Karpas-422 (cell line): ENCODE measurements around the gene TFDP1. TPM values are rescaled to one million over a fixed set of nuclear protein-coding genes. Genes with fewer than 3 reads are reported as not detected.

Experiments
- DNase-seq: peaks from one replicate; pipeline ENCODE4 v3.0.0-alpha.2; 2015
- H2AFZ ChIP-seq: fragments of 200-600 bp; sonication (generic); 2 replicates; pipeline ENCODE4 v1.6.1; 2014; ENCODE audit warnings: antibody characterized with exemption, low read length, mixed read lengths
- H3K27ac ChIP-seq: fragments of 200-600 bp; sonication (generic); 2 replicates; pipeline ENCODE4 v1.5.1; 2014; ENCODE audit warnings: mild to moderate bottlenecking, low read length, moderate library complexity
- H3K27me3 ChIP-seq: fragments of 200-600 bp; sonication (generic); 2 replicates; pipeline ENCODE4 v1.6.1; 2014; ENCODE audit warnings: low read length, mixed read lengths
- H3K36me3 ChIP-seq: fragments of 200-600 bp; sonication (generic); 2 replicates; pipeline ENCODE4 v1.6.1; 2014; ENCODE audit warnings: low read length, mixed read lengths; ENCODE audit not compliant: insufficient read depth
- H3K4me1 ChIP-seq: fragments of 200-600 bp; sonication (generic); 2 replicates; pipeline ENCODE4 v1.6.1; 2014; ENCODE audit warnings: mild to moderate bottlenecking, low read length, mixed read lengths
- H3K4me2 ChIP-seq: fragments of 200-600 bp; sonication (generic); 2 replicates; pipeline ENCODE4 v1.6.1; 2014; ENCODE audit warnings: low read length, low read depth, mild to moderate bottlenecking; ENCODE audit not compliant: poor library complexity, severe bottlenecking
- H3K4me3 ChIP-seq: fragments of 200-600 bp; sonication (generic); 2 replicates; pipeline ENCODE4 v1.5.1; 2014; ENCODE audit warnings: mild to moderate bottlenecking, antibody characterized with exemption, low read length, mixed read lengths
- H3K79me2 ChIP-seq: fragments of 200-600 bp; sonication (generic); 2 replicates; pipeline ENCODE4 v1.6.1; 2014; ENCODE audit warnings: mild to moderate bottlenecking, low read length, mixed read lengths
- H3K9ac ChIP-seq: fragments of 200-600 bp; sonication (generic); 2 replicates; pipeline ENCODE4 v1.6.0; 2014; ENCODE audit warnings: low read length
- H3K9me2 ChIP-seq: fragments of 200-600 bp; sonication (generic), shearing (Covaris generic); replicated peaks from 2 replicates; pipeline ENCODE4 v1.6.0; 2014; ENCODE audit warnings: mild to moderate bottlenecking, low read length, moderate library complexity; ENCODE audit not compliant: insufficient read depth
- H3K9me3 ChIP-seq: fragments of 300-700, 200-600 bp; sonication (generic); 2 replicates; pipeline ENCODE4 v1.6.1; 2014; ENCODE audit warnings: low read length, mixed read lengths
- H4K20me1 ChIP-seq: fragments of 200-600 bp; sonication (generic); 2 replicates; pipeline ENCODE4 v1.6.1; 2014; ENCODE audit warnings: mild to moderate bottlenecking, antibody characterized with exemption, low read length, low read depth; ENCODE audit not compliant: insufficient read depth
- total RNA-seq: library from RNA; depleted of rRNA; stranded (reverse); fragments of >200 nt; shearing (Covaris generic); gene quantifications from 2 replicates; pipeline ENCODE4 v1.2.3, GENCODE V29; 2014; ENCODE audit warnings: low replicate concordance

The TFDP1 gene
- total RNA-seq, 1 experiment from 2014 or later = 89.2 TPM

DNA sequence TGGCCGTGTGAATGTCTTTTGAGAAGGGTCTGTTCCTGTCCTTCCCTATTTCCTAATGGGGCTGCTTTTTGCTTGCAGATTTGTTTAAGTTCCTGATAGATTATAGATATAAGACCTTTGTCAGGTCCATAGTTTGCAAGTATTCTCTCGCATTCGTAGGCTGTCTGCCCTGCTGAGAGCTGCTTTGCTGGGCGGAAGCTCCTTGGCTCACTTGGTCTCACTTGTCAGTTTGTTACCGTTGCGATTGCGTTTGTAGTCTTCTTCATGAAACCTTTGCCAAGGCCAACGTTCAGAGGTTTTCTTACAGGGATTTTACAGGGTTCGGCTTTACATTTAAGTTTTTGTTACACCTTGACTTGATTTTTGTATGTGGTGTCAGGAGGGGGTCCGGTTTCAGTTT lies 44.0 kb upstream of the TFDP1 start:
- H3K4me3 ChIP-seq = no peak overlapping the region
- H3K9ac ChIP-seq = no peak overlapping the region
- H4K20me1 ChIP-seq = no peaks in the 10 kb centered on the region
- H3K9me3 ChIP-seq = no peaks in the 10 kb centered on the region
- H2AFZ ChIP-seq = no peak overlapping the region
- DNase-seq = no peak
- no peak overlapping the region for H3K27ac ChIP-seq
- peaks cover 25% of the 10 kb centered on the region for H3K79me2 ChIP-seq
- no peaks in the 10 kb centered on the region for H3K27me3 ChIP-seq
- H3K9me2 ChIP-seq = no peaks in the 10 kb centered on the region
- no peaks in the 10 kb centered on the region for H3K4me1 ChIP-seq
- H3K36me3 ChIP-seq = 0 out of 2 replicates have a peak, but pooled peaks cover 6% of the 10 kb centered on the region
- no peak overlapping the region for H3K4me2 ChIP-seq

DNA sequence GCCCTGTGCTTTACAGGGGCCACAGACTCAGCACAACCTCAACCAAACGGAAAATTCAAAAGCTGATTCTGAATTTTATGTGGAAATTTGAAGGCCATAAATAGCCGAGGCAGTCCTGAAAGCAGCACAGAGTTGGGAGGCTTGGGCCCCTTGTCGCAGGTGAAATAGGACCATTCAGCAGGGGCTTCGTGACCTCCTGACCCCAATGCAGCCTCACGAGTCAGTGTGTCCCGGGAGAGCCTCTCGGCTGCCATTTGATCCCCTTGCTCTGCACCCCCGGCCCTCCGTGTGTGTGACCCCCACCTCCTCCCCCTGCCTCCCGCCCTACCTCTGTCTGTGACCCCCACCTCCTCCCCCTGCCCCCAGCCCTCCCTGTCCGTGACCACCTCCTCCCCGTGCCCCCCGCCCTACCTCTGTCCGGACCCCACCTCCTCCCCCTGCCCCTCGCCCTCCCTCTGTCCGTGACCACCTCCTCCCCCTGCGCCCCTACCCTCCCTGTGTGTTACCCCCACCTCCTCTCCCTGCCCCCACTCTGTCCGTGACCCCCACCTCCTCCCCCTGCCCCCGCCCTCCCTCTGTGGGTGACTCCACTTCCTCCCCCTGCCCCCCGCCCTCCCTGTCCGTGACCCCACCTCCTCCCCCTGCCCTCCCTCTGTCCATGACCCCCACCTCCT lies 41.7 kb upstream of the TFDP1 start:
- Histone ChIP-seq H3K79me2 (peaks cover 25% of the 10 kb centered on the region), H3K9me3 (no peaks in the 10 kb centered on the region), H3K27me3 (no peaks in the 10 kb centered on the region), H3K4me3 (no peak overlapping the region), H3K36me3 (0 out of 2 replicates have a peak, but pooled peaks cover 6% of the 10 kb centered on the region), H3K9ac (no peak overlapping the region), H3K4me2 (no peak overlapping the region), H3K4me1 (no peaks in the 10 kb centered on the region), H2AFZ (no peak overlapping the region), H3K9me2 (no peaks in the 10 kb centered on the region), H4K20me1 (no peaks in the 10 kb centered on the region), H3K27ac (no peak overlapping the region)
- DNase-seq = no peak

DNA sequence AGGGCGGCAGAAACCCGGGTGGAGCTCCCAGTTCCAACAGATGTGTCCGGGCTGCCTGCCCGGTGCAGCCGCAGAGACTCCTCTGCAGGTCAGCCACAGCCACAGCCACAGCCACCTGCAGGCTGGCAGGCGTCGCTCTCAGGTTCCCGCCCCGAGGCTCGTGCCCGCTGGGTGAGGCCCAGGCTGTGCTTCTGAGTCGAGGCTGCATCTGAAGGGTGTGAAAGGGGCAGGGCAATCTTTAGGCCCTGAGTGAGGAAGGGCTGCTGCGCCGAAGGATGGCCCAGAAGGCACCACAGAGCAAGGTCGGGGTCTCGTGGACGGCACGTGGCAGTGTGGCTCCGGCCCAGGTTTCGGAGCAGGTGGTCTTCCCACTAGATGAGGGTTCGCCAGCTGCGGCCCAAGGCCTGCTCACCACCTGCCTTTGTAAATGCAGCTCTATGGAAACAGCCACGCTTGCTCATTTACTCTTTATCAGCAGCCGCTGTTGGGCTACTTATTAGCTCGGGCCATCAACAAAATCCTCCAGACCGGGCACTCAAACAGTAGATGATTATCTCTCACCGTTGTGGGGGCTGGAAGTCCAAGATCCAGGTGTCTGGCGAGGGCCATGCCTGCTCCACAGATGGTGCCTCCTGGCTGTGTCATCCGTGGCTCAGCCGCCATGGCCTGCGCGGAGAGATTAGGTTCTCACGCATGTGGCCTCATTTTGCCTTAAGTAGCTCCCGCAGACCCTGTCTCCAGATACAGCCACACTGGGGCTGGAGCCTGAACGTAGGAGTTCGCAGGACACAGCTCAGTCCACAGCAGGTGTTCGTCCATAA lies 40.3 kb upstream of the TFDP1 start:
- Histone ChIP-seq H3K9ac (no peak overlapping the region), H3K4me1 (no peaks in the 10 kb centered on the region), H3K79me2 (peaks cover 25% of the 10 kb centered on the region), H3K9me3 (no peaks in the 10 kb centered on the region), H2AFZ (no peak overlapping the region), H3K4me2 (no peak overlapping the region), H3K27ac (no peak overlapping the region), H3K9me2 (no peaks in the 10 kb centered on the region), H3K27me3 (no peaks in the 10 kb centered on the region), H3K4me3 (no peak overlapping the region), H3K36me3 (0 out of 2 replicates have a peak, but pooled peaks cover 6% of the 10 kb centered on the region), H4K20me1 (no peaks in the 10 kb centered on the region)
- no peak for DNase-seq

DNA sequence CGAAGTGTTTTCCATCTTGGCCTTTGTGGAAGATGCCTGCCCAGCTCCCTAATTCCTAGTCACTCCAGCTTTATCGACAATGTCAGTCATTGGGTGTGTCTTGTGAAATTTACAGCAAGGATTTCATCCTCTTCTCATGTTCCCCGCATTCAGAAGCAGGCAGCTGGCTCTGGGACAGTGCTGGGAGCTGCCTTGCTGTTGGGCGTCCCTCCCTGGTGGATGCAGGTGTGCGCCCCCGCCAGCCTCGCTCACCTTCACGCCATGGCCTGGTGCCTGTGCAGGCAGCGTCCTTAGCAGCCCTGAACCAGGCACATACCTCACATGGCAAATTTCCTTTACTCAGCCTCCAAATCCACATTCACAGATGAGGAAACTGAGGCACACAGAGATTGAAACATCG lies 39.7 kb upstream of the TFDP1 start:
- Histone ChIP-seq H2AFZ (no peak overlapping the region), H3K9me3 (no peaks in the 10 kb centered on the region), H3K4me3 (no peak overlapping the region), H3K79me2 (peaks cover 25% of the 10 kb centered on the region), H3K4me2 (no peak overlapping the region), H3K36me3 (0 out of 2 replicates have a peak, but pooled peaks cover 6% of the 10 kb centered on the region), H3K27ac (no peak overlapping the region), H3K9ac (no peak overlapping the region), H3K4me1 (no peaks in the 10 kb centered on the region), H4K20me1 (no peaks in the 10 kb centered on the region), H3K27me3 (no peaks in the 10 kb centered on the region), H3K9me2 (no peaks in the 10 kb centered on the region)
- no peak for DNase-seq

DNA sequence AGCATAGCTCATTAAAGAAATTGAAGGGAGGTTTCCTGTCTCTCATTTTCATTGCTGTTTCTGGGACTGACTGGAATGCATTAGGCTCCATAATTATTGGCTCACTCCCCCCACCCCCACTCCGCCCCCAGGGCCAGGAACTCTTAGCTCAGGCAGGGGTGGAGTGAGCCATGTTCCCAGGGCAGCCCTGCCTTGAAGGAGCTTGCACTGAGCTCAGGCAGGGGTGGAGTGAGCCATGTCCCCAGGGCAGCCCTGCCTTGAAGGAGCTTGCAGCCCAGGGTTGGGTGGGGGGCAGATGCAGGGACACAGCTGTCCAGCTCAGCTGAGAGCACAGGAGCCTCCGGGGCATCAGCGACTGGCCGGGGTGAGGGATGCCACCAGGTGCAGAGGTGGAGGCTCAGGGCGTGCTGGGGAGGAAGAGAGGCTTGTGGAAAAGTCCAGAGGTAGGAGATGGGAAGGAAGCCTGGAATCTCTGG lies 39.1 kb upstream of the TFDP1 start:
- no peak for DNase-seq
- Histone ChIP-seq H3K79me2 (peaks cover 22% of the 10 kb centered on the region), H4K20me1 (no peaks in the 10 kb centered on the region), H3K4me1 (no peaks in the 10 kb centered on the region), H3K27me3 (no peaks in the 10 kb centered on the region), H2AFZ (no peak overlapping the region), H3K36me3 (0 out of 2 replicates have a peak, but pooled peaks cover 4% of the 10 kb centered on the region), H3K4me3 (no peak overlapping the region), H3K9me3 (no peaks in the 10 kb centered on the region), H3K9ac (no peak overlapping the region), H3K27ac (no peak overlapping the region), H3K4me2 (no peak overlapping the region), H3K9me2 (no peaks in the 10 kb centered on the region)

DNA sequence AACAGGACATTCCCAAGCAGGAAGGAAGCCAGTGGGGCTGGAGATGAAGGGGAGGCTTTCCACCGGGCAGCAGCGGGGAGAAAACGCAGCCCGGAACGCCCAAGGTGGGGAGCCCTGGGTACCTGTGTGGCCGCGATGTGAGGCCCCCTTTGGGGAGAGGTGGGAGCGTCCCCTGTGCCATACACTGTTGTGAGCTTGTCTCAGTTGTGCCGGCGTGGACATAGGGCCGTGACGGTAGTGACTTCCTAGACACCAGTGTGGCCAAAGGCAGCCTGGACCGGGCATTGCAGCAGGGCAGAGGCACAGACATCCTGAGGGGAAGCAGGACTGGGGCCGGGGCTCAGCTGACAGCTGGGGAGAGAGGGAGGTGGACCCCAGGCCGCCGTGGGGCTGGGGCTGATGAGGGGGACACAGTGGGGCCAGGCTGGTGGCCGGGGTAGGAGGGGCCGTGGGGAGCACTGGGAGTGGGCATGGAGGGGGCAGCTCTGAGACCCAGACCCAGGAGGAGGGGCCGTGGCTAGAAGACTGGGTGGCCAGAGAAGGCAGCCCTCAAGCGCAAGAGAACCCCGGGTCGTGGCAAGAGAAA lies 38.5 kb upstream of the TFDP1 start:
- Histone ChIP-seq H3K79me2 (peaks cover 18% of the 10 kb centered on the region), H4K20me1 (no peaks in the 10 kb centered on the region), H3K4me1 (no peaks in the 10 kb centered on the region), H3K9ac (no peak overlapping the region), H3K4me2 (no peak overlapping the region), H3K9me3 (no peaks in the 10 kb centered on the region), H3K27me3 (no peaks in the 10 kb centered on the region), H2AFZ (no peak overlapping the region), H3K4me3 (no peak overlapping the region), H3K27ac (no peak overlapping the region), H3K9me2 (no peaks in the 10 kb centered on the region), H3K36me3 (no peaks in the 10 kb centered on the region)
- DNase-seq = no peak

DNA sequence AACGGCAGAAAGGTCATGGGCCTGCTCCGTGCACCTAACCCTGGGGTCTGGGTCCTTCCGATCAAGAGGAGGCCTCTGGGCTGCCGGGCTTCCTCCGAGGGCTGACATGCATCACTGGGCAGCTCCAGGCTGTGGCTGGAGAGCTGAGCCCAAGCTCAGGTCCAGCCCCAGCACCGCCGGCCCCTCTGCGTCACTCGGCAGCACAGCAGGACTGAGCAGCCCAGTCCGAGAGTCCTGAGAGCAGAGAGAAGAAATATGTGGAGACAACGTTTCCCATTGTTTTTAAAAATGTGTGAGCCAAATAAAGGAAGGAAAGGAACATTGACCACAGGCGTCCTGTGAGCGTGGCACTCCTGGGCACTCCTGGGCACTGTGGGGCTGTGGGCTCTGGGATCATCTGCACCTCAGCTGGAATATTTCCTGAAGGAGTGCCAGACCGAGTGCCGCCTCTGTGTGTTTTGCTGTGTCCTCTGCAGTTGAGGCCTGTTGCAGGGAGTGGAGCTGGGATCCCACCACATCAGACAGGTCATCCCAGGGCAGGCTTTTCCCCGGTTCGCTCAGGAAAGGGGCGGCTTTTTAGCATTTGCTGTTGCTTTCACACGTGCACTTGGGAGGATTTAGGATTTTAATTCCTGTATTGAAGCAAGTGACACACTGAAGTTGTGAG lies 37.8 kb upstream of the TFDP1 start:
- no peaks in the 10 kb centered on the region for H4K20me1 ChIP-seq
- H3K9ac ChIP-seq = no peak overlapping the region
- H3K9me2 ChIP-seq = no peaks in the 10 kb centered on the region
- no peak overlapping the region for H3K27ac ChIP-seq
- DNase-seq = no peak
- no peaks in the 10 kb centered on the region for H3K9me3 ChIP-seq
- no peak overlapping the region for H3K4me3 ChIP-seq
- H2AFZ ChIP-seq = no peak overlapping the region
- H3K36me3 ChIP-seq = no peaks in the 10 kb centered on the region
- H3K4me2 ChIP-seq = no peak overlapping the region
- H3K4me1 ChIP-seq = no peaks in the 10 kb centered on the region
- peaks cover 18% of the 10 kb centered on the region for H3K79me2 ChIP-seq
- no peaks in the 10 kb centered on the region for H3K27me3 ChIP-seq
